ENCODE results near the gene ARHGAP27. TPM values are rescaled to one million over a fixed set of nuclear protein-coding genes. Genes with fewer than 3 reads are reported as not detected.

ARHGAP27 gene
- polyA plus RNA-seq, 10 donors, result 7.4 to 14.8 (median 10.0) TPM

DNA sequence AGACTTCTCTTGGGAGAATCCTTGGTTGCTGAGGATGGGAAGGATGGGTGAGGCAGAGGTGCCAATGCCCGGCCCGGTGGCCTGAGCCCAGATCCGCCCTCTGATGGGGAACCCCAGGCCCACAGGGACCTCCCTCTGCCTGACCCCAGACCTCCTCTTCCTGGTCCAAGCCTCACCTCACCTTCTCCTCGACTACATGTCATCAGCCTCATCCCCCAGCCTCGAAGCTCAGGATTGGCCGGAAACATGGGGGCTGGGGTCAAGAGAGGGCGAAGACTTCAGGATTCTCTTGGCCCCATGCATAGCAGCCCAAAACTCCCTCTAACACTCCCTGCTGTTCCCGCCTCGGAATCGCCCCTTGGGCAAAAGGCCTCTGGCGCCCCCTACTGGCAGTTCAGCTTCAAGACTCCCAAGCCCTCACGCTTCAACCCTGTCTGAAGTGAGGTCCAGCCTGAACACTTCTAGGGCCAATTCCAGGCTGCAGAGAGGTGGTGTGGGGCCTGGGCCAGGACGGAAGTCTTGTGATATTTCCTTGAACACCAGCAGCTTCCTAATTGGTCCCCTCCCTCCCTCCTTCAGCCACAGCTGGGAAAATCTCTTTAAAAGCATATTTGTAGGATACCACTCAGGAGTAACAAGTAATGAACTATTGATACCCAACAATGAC, 47.2 kb downstream of the ARHGAP27 start:
- DNase-seq, result peak; percentile 79 to 89 (median 88)

- peak in 1 of 3 donors; percentile 19 for DNase-seq
Measured at GRCh38 chr17:45384789-45385262, 47.8 kb downstream of the ARHGAP27 start.

DNA sequence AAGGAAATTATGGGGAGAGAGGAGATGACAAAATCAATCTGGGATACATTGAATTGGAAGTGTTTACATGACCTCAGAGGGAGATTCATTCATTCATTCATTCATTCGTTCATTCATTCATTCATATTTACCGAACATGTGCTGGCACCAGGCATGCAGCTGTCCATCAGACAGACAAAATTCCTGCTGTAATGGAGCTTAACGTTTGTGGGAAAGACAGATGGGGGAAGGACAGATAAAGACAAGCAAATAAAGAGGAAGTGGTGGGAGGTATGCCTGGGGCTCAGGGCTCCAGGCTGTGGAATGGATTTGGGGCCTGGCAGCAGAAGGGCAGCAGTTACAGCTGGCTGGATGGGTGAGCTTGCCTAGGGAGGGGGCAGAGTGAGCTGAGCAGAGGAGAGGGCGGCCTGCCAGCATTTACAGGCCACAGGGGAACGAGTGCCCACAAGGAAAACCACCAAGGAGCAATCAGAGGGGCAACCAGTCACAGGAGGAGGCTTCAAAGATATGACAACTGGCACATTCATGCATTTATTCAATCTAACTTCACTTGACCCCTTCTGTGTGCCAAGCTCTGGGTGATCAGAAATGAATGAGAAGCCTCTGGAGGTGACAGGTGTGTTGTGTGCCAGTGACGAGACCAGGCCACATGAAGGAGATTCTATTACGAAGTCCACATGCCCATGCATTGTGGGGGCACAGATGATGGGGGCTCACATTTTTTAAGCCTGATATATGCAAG, 48.5 kb downstream of the ARHGAP27 start:
- peak in 1 of 3 donors; percentile 18 for DNase-seq

- DNase-seq, result no peak
Measured at GRCh38 chr17:45383003-45383402, 49.7 kb downstream of the ARHGAP27 start.

- no peak for DNase-seq
Measured at GRCh38 chr17:45382226-45382625, 50.4 kb downstream of the ARHGAP27 start.

DNA sequence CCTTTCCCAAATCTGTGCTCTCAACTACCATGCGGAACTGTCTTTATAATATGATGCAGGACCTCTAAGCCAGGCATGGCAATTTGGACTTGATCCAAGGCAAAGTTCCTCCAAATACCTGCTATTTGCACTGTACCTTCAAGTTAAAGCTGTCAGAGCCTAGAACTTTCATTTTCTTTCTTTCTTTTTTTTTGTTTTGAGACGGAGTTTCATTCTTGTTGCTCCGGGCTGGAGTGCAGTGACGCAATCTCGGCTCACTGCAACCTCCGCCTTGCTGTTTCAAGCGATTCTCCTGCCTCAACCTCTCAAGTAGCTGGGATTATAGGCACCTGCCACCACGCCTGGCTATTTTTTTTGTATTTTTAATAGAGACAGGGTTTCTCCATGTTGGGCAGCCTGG, 51.7 kb downstream of the ARHGAP27 start:
- DNase-seq, result no peak

GRCh38 chr17:45380046-45380765, 52.5 kb downstream of the ARHGAP27 start:
- DNase-seq, result no peak

DNA sequence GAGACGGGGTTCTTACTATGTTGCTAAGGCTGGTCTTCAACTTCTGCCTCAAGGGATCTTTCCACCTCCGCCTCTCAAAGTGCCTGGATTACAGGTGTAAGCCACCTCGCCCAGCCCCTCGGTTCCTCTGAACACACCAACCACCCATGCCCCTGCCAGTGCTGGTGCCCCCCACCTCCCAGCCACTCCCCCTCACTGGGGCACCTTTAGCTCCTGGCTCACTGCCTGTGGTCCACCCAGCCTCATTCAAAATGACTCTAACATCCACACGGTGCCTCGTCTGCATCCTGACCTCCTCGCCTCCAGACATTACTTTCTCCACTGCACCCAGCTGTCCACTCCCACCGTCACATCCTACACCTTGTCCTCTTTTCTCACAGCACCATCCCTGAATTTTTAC, 55.3 kb downstream of the ARHGAP27 start:
- no peak for DNase-seq

DNA sequence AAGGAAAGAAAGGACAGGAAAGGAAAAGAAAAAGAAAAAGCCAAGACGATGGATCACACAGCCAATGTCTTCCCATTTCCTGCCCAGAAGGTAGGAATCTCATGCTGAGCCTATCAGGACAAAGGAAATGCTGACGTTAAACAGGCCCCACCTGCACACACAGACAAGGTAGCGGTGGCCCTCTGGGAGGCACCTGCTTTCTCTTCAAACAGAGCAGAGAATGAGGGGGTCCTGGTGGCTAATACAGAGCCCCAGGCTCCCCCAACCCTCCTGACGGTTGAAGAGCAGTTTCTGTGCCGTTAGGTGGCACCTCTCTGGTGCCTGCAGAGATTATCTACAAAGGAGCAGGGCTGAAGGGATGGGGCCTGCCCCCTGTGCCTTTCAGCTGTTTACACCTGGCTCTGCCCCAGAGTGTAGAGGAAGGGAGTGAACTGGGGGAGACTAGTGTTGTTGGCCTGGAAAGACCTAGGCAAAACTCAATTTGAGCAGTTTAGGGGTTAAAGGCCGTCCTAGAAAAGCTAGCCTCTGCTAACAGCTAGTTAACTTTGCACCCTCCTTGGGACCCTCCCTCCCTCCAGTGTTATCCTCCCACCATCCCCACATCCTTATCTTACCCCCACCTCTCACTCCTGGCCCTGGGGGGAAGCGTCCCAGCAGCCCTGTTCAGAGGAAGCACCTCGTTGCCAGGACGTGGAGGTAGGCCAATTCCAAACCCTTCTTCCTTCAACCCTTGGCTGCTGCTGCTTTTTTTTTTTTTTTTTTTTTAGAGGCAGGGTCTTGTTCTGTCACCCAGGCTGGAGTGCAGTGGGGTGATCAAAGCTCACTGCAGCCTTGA, 56.3 kb downstream of the ARHGAP27 start:
- no peak for DNase-seq

- DNase-seq, result no peak
Measured at GRCh38 chr17:45374501-45374900, 58.2 kb downstream of the ARHGAP27 start.

GRCh38 chr17:45372325-45372869, 60.3 kb downstream of the ARHGAP27 start:
- no peak for DNase-seq

GRCh38 chr17:45371414-45372324, 61.0 kb downstream of the ARHGAP27 start:
- DNase-seq, result peak; percentile 72 to 94 (median 85)

- no peak for DNase-seq
Measured at GRCh38 chr17:45370949-45371413, 61.7 kb downstream of the ARHGAP27 start.

GRCh38 chr17:45369421-45369820, 63.2 kb downstream of the ARHGAP27 start:
- DNase-seq, result no peak

DNA sequence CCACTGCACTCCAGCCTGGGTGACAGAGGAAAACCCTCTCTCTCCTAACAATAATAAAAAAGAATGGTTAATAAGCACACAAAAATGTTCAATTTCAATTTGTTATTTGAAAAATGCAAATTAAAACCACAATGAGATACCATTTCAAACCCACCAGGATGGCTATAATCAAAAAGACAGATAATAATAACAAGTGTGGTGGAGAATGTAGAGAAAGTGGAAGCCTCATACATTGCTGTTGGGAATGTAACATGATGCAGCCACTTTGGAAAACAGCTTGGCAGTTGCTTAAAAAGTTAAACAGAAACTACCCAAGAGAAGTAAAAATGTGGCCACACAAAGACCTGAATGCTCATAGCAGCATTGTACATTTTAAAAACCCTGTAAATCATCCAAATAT, 64.0 kb downstream of the ARHGAP27 start:
- DNase-seq, result peak in 1 of 3 donors; percentile 68

DNA sequence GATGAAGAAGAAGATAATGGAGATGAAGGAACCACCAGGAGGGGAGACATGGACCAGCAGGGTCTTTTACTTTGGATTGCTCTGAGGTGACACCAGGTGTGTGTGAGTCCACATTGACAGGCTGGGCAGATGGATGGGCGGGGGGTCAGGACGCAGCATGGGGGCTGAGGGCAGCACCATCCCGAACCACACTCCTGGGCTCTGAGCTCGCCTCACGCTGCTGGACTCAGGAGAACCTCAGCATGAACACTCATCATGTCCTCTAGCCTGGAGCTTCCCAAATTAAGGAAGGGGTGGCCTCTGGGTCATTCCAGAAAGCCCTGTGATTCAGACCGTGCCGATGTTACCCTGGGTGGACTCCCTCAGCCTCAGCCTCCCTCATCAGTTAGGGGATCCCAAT, 65.5 kb downstream of the ARHGAP27 start:
- DNase-seq, result no peak

DNA sequence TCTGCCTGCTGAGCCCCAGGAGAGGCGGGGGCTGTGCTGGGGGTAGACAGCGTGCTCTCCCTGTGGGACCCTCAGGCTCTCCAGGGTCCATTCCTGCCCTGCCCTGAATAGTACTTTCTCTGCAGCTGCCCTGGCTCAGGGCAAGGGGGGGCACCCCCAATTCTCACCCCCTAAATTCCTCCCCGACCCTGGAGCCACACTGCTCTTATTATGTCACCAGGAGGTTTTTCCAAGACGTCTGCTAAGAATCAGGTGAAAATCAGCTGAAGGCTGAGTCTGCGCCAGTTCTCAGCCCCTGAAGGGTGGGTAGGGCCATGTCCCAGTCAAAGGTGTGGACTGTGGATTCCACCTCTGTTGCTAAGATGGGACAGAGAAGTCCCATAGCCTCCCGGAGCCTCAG, 66.0 kb downstream of the ARHGAP27 start:
- DNase-seq, result no peak

DNA sequence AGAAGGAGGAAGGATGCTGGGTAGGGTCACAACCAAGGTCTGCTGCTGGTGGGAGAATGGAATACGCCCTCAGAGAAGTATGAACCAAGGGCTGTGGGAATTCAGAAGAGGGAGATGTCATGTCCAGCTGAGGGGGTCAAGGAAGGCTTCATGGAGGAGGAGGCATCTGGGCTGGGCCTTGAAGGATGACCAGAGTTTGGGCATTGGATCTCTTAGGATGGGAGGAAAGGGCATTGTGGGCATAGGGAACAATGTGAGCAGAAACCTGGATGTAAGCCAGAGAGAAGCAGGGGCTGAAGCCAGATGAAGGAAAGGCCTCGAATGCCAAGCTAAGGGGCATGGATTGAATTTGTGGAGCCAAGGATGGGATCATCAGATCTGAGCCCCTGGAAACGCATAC, 66.6 kb downstream of the ARHGAP27 start:
- DNase-seq, result no peak

- DNase-seq, result no peak
Measured at GRCh38 chr17:45364531-45365390, 67.9 kb downstream of the ARHGAP27 start.
